Liver (tissue), 9 donors: ENCODE data around the gene GEMIN8. TPM values are rescaled to one million over a fixed set of nuclear protein-coding genes. Genes with fewer than 3 reads are reported as not detected.

Experiments used
- DNase-seq: peaks from one replicate; pipeline ENCODE4 v3.0.0-alpha.2; 2017; ENCODE audit warnings: low spot score
- H3K27ac ChIP-seq, 2 donors: one replicate each; pipeline ENCODE4 v1.7.0; 2013; ENCODE audit warnings: inconsistent platforms in 2 of 2, low read length in 2 of 2, control low read depth in 1 of 2, low read depth in 1 of 2, mild to moderate bottlenecking in 1 of 2
- H3K27me3 ChIP-seq, 4 donors: one replicate each; pipeline versions ENCODE4 v1.6.1 to v1.7.0; 2013; ENCODE audit warnings: low read length in 3 of 4, inconsistent platforms in 1 of 4, mild to moderate bottlenecking in 1 of 4, moderate library complexity in 1 of 4; ENCODE audit not compliant: control insufficient read depth in 4 of 4, insufficient read depth in 4 of 4
- H3K36me3 ChIP-seq, 4 donors: one replicate each; pipeline versions ENCODE4 v1.6.1 to v1.7.0; 2013; ENCODE audit warnings: low read length in 3 of 4, mild to moderate bottlenecking in 3 of 4, low read depth in 1 of 4, moderate library complexity in 1 of 4; ENCODE audit not compliant: control insufficient read depth in 4 of 4, insufficient read depth in 3 of 4
- H3K4me1 ChIP-seq, 4 donors: one replicate each; pipeline versions ENCODE4 v1.6.1 to v1.7.0; 2013; ENCODE audit warnings: low read length in 3 of 4, mild to moderate bottlenecking in 3 of 4, moderate library complexity in 1 of 4; ENCODE audit not compliant: control insufficient read depth in 4 of 4, insufficient read depth in 4 of 4
- H3K4me3 ChIP-seq, 3 donors: one replicate each; pipeline versions ENCODE4 v1.6.1 to v1.7.0; 2013; ENCODE audit warnings: low read length in 3 of 3, control low read depth in 1 of 3, low read depth in 1 of 3, mild to moderate bottlenecking in 1 of 3
- H3K9ac ChIP-seq, 2 donors: one replicate each; pipeline ENCODE4 v1.7.0; 2013; ENCODE audit warnings: low read length in 2 of 2, mild to moderate bottlenecking in 2 of 2, moderate library complexity in 2 of 2, control low read depth in 1 of 2, low read depth in 1 of 2
- H3K9me3 ChIP-seq, 4 donors: one replicate each; pipeline versions ENCODE4 v1.6.1 to v1.7.0; 2013; ENCODE audit warnings: low read length in 3 of 4; ENCODE audit not compliant: control insufficient read depth in 4 of 4
- EGR1 ChIP-seq, 2 donors: IDR thresholded peaks; 2 replicates each; pipeline ENCODE4 v1.6.1; 2016 to 2018; ENCODE audit warnings: antibody characterized with exemption in 2 of 2, low read depth in 2 of 2
- FOXA1 ChIP-seq: IDR thresholded peaks from 2 replicates; pipeline ENCODE4 v1.6.1; 2016; ENCODE audit warnings: antibody characterized with exemption
- FOXA2 ChIP-seq: IDR thresholded peaks from 2 replicates; pipeline ENCODE4 v1.6.1; 2016; ENCODE audit warnings: antibody characterized with exemption
- HNF4A ChIP-seq, 2 donors: conservative IDR thresholded peaks; 2 replicates each; pipeline ENCODE4 v1.6.1; 2016; ENCODE audit warnings: antibody characterized with exemption in 2 of 2, mild to moderate bottlenecking in 2 of 2
- HNF4G ChIP-seq: IDR thresholded peaks from 2 replicates; pipeline ENCODE4 v1.6.1; 2016; ENCODE audit warnings: antibody characterized with exemption
- JUND ChIP-seq, 2 donors: IDR thresholded peaks; 2 replicates each; pipeline ENCODE4 v1.6.1; 2016; ENCODE audit warnings: antibody characterized with exemption in 2 of 2
- NR2F2 ChIP-seq: IDR thresholded peaks from 2 replicates; pipeline ENCODE4 v1.6.1; 2016; ENCODE audit warnings: antibody characterized with exemption
- RAD21 ChIP-seq, 2 donors: IDR thresholded peaks; 2 replicates each; pipeline ENCODE4 v1.6.1; 2016; ENCODE audit warnings: antibody characterized with exemption in 2 of 2, mild to moderate bottlenecking in 2 of 2
- RXRA ChIP-seq, 2 donors: IDR thresholded peaks; 2 replicates each; pipeline ENCODE4 v1.6.1; 2017 to 2018; ENCODE audit warnings: antibody characterized with exemption in 2 of 2, mild to moderate bottlenecking in 1 of 2
- TAF1 ChIP-seq: conservative IDR thresholded peaks from 2 replicates; pipeline ENCODE4 v1.6.1; 2016; ENCODE audit warnings: antibody characterized with exemption, mild to moderate bottlenecking
- YY1 ChIP-seq: IDR thresholded peaks from 2 replicates; pipeline ENCODE4 v1.6.1; 2016; ENCODE audit warnings: antibody characterized with exemption, mild to moderate bottlenecking
- WGBS: extraction: QIAGEN DNeasy Blood & Tissue Kit; methylation state at CpG from one replicate; pipeline ENCODE4 v1.1.7; 2013; 5-methylcytosine and 5-hydroxymethylcytosine counted together
- polyA plus RNA-seq, 2 donors: library from polyadenylated mRNA; stranded (reverse) in 1 of 2; unstranded in 1 of 2; fragments of 200-250 nt in 1 of 2; fragments of >200 nt in 1 of 2; fragmentation: Nextera tagmentation in 1 of 2; extraction: Ambion mirVana in 1 of 2; gene quantifications; one replicate each; pipeline versions ENCODE4 v1.2.1 to v1.2.3, GENCODE V29; 2013 to 2015
- total RNA-seq, 2 donors: library from RNA; depleted of rRNA; stranded (reverse); fragments of >200 nt; gene quantifications; one replicate each; pipeline ENCODE4 v1.2.3, GENCODE V29; 2014
- TF ChIP-seq, protein P1 (sequence below): IDR thresholded peaks from 2 replicates; pipeline ENCODE4 v1.6.1; 2016; ENCODE audit warnings: antibody characterized with exemption, mild to moderate bottlenecking
- TF ChIP-seq, protein P2 (sequence below): IDR thresholded peaks from 2 replicates; pipeline ENCODE4 v1.6.1; 2016; ENCODE audit warnings: antibody characterized with exemption
- TF ChIP-seq, protein P3 (sequence below): fragments of 150-350 bp; IDR thresholded peaks from 2 replicates; pipeline ENCODE4 v1.5.1; 2017; ENCODE audit warnings: improper control_type of control experiment, low read depth, low read length; ENCODE audit not compliant: missing input control
- TF ChIP-seq, protein P4 (sequence below): IDR thresholded peaks from 2 replicates; pipeline ENCODE4 v1.6.1; 2016; ENCODE audit warnings: antibody characterized with exemption
- TF ChIP-seq, protein P5 (sequence below): IDR thresholded peaks from 2 replicates; pipeline ENCODE4 v1.6.1; 2016; ENCODE audit warnings: antibody characterized with exemption
- donor health status: healthy.
- donor health status: healthy.
- donor health status: healthy.
- donor health status: healthy.
- donor health status: healthy.

GEMIN8 gene
- total and polyA plus RNA-seq, 4 donors, result 5.6 to 11.7 (median 9.1) TPM

DNA sequence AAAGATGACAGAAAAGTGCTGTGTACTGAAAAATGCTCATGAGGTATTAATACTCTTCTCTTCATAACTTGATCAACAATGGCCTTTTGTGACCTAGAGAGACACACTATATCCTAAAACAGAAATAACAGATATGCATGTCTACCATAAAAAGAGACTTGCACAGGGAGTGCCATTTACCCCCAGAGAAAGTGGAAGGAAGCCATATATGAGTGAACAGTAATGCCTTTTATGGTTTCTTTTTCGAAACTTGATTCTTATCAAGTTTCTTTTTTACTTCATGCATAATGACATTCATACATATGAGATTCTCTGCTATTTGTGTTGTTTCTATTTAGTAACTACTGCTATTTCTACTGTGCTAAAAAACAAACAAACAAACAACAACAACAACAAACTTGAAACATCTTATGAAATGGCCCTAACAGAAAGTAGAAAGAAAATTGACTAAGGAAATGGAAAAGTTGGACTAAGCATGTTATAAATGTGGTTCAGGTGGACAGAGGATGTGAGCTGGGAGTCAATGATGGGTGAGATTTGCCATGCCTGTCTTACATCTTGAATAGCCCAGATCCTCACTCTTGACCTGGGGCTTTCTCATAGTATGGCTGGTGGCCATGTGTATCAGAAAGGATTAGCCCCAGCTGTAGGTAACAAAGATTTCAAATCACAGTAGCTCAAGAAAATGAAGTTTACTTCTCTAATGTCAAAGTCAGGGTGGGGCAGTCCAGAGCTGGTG lies 43.8 kb downstream of the GEMIN8 start:
- H3K27ac ChIP-seq, result no peak overlapping the region
- WGBS, result 88% methylated on average over 1 of the region's 1 CpG
- H3K9ac ChIP-seq, result no peak overlapping the region
- H3K36me3 ChIP-seq, result no peaks in the 10 kb centered on the region
- H3K4me1 ChIP-seq, result no peaks in the 10 kb centered on the region
- no peaks in the 10 kb centered on the region for H3K27me3 ChIP-seq
- H3K9me3 ChIP-seq, result peaks cover 0 to 7% (median 1%) of the 10 kb centered on the region in 4 donors
- DNase-seq, result no peak
- TF ChIP-seq NR2F2 (no peak), TAF1 (no peak), YY1 (no peak), RXRA (IDR thresholded peaks at IDR 0.05) (no peak), RAD21 (IDR thresholded peaks at IDR 0.05) (no peak), HNF4A (conservative IDR thresholded peaks at IDR 0.05) (no peak), JUND (IDR thresholded peaks at IDR 0.05) (no peak), FOXA2 (no peak), EGR1 (IDR thresholded peaks at IDR 0.05; ENCODE audit: low read depth in 2 of 2) (no peak), FOXA1 (no peak), HNF4G (no peak)
- TF ChIP-seq, protein P1, sequence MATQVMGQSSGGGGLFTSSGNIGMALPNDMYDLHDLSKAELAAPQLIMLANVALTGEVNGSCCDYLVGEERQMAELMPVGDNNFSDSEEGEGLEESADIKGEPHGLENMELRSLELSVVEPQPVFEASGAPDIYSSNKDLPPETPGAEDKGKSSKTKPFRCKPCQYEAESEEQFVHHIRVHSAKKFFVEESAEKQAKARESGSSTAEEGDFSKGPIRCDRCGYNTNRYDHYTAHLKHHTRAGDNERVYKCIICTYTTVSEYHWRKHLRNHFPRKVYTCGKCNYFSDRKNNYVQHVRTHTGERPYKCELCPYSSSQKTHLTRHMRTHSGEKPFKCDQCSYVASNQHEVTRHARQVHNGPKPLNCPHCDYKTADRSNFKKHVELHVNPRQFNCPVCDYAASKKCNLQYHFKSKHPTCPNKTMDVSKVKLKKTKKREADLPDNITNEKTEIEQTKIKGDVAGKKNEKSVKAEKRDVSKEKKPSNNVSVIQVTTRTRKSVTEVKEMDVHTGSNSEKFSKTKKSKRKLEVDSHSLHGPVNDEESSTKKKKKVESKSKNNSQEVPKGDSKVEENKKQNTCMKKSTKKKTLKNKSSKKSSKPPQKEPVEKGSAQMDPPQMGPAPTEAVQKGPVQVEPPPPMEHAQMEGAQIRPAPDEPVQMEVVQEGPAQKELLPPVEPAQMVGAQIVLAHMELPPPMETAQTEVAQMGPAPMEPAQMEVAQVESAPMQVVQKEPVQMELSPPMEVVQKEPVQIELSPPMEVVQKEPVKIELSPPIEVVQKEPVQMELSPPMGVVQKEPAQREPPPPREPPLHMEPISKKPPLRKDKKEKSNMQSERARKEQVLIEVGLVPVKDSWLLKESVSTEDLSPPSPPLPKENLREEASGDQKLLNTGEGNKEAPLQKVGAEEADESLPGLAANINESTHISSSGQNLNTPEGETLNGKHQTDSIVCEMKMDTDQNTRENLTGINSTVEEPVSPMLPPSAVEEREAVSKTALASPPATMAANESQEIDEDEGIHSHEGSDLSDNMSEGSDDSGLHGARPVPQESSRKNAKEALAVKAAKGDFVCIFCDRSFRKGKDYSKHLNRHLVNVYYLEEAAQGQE, result no peak
- TF ChIP-seq, protein P2, sequence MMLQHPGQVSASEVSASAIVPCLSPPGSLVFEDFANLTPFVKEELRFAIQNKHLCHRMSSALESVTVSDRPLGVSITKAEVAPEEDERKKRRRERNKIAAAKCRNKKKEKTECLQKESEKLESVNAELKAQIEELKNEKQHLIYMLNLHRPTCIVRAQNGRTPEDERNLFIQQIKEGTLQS, result no peak
- TF ChIP-seq, protein P3, sequence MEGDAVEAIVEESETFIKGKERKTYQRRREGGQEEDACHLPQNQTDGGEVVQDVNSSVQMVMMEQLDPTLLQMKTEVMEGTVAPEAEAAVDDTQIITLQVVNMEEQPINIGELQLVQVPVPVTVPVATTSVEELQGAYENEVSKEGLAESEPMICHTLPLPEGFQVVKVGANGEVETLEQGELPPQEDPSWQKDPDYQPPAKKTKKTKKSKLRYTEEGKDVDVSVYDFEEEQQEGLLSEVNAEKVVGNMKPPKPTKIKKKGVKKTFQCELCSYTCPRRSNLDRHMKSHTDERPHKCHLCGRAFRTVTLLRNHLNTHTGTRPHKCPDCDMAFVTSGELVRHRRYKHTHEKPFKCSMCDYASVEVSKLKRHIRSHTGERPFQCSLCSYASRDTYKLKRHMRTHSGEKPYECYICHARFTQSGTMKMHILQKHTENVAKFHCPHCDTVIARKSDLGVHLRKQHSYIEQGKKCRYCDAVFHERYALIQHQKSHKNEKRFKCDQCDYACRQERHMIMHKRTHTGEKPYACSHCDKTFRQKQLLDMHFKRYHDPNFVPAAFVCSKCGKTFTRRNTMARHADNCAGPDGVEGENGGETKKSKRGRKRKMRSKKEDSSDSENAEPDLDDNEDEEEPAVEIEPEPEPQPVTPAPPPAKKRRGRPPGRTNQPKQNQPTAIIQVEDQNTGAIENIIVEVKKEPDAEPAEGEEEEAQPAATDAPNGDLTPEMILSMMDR, result no peak
- TF ChIP-seq, protein P4, sequence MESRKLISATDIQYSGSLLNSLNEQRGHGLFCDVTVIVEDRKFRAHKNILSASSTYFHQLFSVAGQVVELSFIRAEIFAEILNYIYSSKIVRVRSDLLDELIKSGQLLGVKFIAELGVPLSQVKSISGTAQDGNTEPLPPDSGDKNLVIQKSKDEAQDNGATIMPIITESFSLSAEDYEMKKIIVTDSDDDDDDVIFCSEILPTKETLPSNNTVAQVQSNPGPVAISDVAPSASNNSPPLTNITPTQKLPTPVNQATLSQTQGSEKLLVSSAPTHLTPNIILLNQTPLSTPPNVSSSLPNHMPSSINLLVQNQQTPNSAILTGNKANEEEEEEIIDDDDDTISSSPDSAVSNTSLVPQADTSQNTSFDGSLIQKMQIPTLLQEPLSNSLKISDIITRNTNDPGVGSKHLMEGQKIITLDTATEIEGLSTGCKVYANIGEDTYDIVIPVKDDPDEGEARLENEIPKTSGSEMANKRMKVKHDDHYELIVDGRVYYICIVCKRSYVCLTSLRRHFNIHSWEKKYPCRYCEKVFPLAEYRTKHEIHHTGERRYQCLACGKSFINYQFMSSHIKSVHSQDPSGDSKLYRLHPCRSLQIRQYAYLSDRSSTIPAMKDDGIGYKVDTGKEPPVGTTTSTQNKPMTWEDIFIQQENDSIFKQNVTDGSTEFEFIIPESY, result no peak
- TF ChIP-seq, protein P5, sequence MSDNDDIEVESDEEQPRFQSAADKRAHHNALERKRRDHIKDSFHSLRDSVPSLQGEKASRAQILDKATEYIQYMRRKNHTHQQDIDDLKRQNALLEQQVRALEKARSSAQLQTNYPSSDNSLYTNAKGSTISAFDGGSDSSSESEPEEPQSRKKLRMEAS, result no peak
- no peak overlapping the region for H3K4me3 ChIP-seq
